HG03175 (cell line): ENCODE results near the gene AK5.

ENCODE experiments used
- ATAC-seq: cut with Tn5 transposase; IDR thresholded peaks from one replicate; pipeline ENCODE4 v1.9.1; 2021; ENCODE audit warnings: mild to moderate bottlenecking, moderate library complexity; ENCODE audit not compliant: unreplicated experiment

The AK5 gene

GRCh38 chr1:77433934-77434333, 152.1 kb downstream of the AK5 start:
- ATAC-seq: no peak

- ATAC-seq: no peak
These were observed 153.1 kb downstream of the AK5 start for GRCh38 chr1:77434967-77435366.

GRCh38 chr1:77438236-77438913, 156.6 kb downstream of the AK5 start:
- no peak for ATAC-seq

- ATAC-seq: no peak
These were observed 165.2 kb downstream of the AK5 start for GRCh38 chr1:77446841-77447555.

GRCh38 chr1:77447669-77448068, 165.8 kb downstream of the AK5 start:
- no peak for ATAC-seq

- no peak for ATAC-seq
These were observed 178.1 kb downstream of the AK5 start for GRCh38 chr1:77459881-77460280.

GRCh38 chr1:77461691-77462090, 179.9 kb downstream of the AK5 start:
- ATAC-seq: no peak

- ATAC-seq: no peak
These were observed 181.4 kb downstream of the AK5 start for GRCh38 chr1:77463216-77463615.

GRCh38 chr1:77465139-77465538, 183.3 kb downstream of the AK5 start:
- ATAC-seq: no peak

- ATAC-seq: no peak
These were observed 184.1 kb downstream of the AK5 start for GRCh38 chr1:77465922-77466321.

GRCh38 chr1:77467021-77467595, 185.3 kb downstream of the AK5 start:
- ATAC-seq: no peak

GRCh38 chr1:77467741-77468140, 185.9 kb downstream of the AK5 start:
- ATAC-seq: no peak

- no peak for ATAC-seq
These were observed 186.6 kb downstream of the AK5 start for GRCh38 chr1:77468257-77468948.

- ATAC-seq: no peak
These were observed 187.3 kb downstream of the AK5 start for GRCh38 chr1:77468949-77469710.

- ATAC-seq: no peak
These were observed 189.9 kb downstream of the AK5 start for GRCh38 chr1:77471691-77472090.

GRCh38 chr1:77473690-77474089, 191.9 kb downstream of the AK5 start:
- no peak for ATAC-seq

- no peak for ATAC-seq
These were observed 193.8 kb downstream of the AK5 start for GRCh38 chr1:77475641-77476040.

- no peak for ATAC-seq
These were observed 194.7 kb downstream of the AK5 start for GRCh38 chr1:77476475-77476874.

GRCh38 chr1:77484334-77484733, 202.5 kb downstream of the AK5 start:
- ATAC-seq: no peak

GRCh38 chr1:77484926-77485325, 203.1 kb downstream of the AK5 start:
- ATAC-seq: no peak

- no peak for ATAC-seq
These were observed 205.8 kb downstream of the AK5 start for GRCh38 chr1:77487631-77488030.
